RWPE1 (cell line): Measurements from ENCODE around the gene TRAPPC13.

Experiments
- CTCF ChIA-PET: fragments of 350-600 bp; sonication (Branson Sonifier 250); formaldehyde crosslinking; extraction: SDS; loops from one replicate; lab custom pipeline; 2021; lab: Yijun Ruan, JAX
- POLR2A ChIA-PET: fragments of 400-600 bp; formaldehyde crosslinking; extraction: SDS; loops from one replicate; lab custom pipeline; 2020; ENCODE audit warnings: antibody characterized with exemption; ENCODE audit not compliant: low non-redundant PET; lab: Yijun Ruan, JAX
- DNase-seq: peaks from one replicate; pipeline ENCODE4 v3.0.0; 2012; ENCODE audit warnings: low spot score
- H3K27ac ChIP-seq: fragments of 450-650 bp; 2 replicates; pipeline ENCODE4 v1.5.1; 2017
- CTCF ChIP-seq: fragments of 450-650 bp; conservative IDR thresholded peaks from 2 replicates; pipeline ENCODE4 v1.5.1; 2017; ENCODE audit warnings: low read depth, mild to moderate bottlenecking

TRAPPC13 gene

GRCh38 chr5:65696892-65697291 lies 72.1 kb downstream of the TRAPPC13 start:
- ChIA-PET POLR2A (no interaction called here), CTCF (interaction anchor here (0.6 to 0.8 kb wide), 2 partner anchors 19 to 302 kb away, joined by 3 to 4 read pairs; no protein-coding TSS in a partner anchor)
- no peak overlapping the region for H3K27ac ChIP-seq
- no peak for DNase-seq
- TF ChIP-seq CTCF = no peak

GRCh38 chr5:65699338-65699737 lies 74.5 kb downstream of the TRAPPC13 start:
- H3K27ac ChIP-seq = no peak overlapping the region
- no peak for DNase-seq
- TF ChIP-seq CTCF = no peak
- ChIA-PET CTCF (interaction anchor here (0.5 kb wide), 1 partner anchor 325 kb away, joined by 3 read pairs; no protein-coding TSS in a partner anchor), POLR2A (no interaction called here)

- DNase-seq = no peak
- no peak overlapping the region for H3K27ac ChIP-seq
- ChIA-PET POLR2A (no interaction called here), CTCF (interaction anchor here (0.7 kb wide), 1 partner anchor 323 kb away, joined by 5 read pairs; no protein-coding TSS in a partner anchor)
- no peak for TF ChIP-seq CTCF
These were observed 77.2 kb downstream of the TRAPPC13 start for GRCh38 chr5:65702036-65702435.

GRCh38 chr5:65704621-65705239 lies 79.9 kb downstream of the TRAPPC13 start:
- POLR2A ChIA-PET = no interaction called here

GRCh38 chr5:65707663-65708062 lies 82.8 kb downstream of the TRAPPC13 start:
- POLR2A ChIA-PET = no interaction called here
- CTCF ChIA-PET = interaction anchor here (0.6 to 0.7 kb wide), 2 partner anchors 225 to 496 kb away, joined by 3 to 10 read pairs; no protein-coding TSS in a partner anchor
- no peak overlapping the region for H3K27ac ChIP-seq
- no peak for TF ChIP-seq CTCF
- DNase-seq = no peak

More at GRCh38 chr5:65704621-65705239, 79.9 kb downstream of the TRAPPC13 start:
- TF ChIP-seq CTCF = no peak
- CTCF ChIA-PET = no interaction called here
- H3K27ac ChIP-seq = no peak overlapping the region
- DNase-seq = no peak

- no peak for DNase-seq
- CTCF ChIA-PET = interaction anchor here (0.6 kb wide), 1 partner anchor 224 kb away, joined by 10 read pairs; no protein-coding TSS in a partner anchor
- TF ChIP-seq CTCF = no peak
- POLR2A ChIA-PET = no interaction called here
- no peak overlapping the region for H3K27ac ChIP-seq
These were observed 83.3 kb downstream of the TRAPPC13 start for GRCh38 chr5:65708145-65708544.
